H9 (cell line): ENCODE measurements around the gene ANKMY1. TPM values are rescaled to one million over a fixed set of nuclear protein-coding genes. Genes with fewer than 3 reads are reported as not detected.

Source experiments
- DNase-seq: peaks from one replicate; pipeline ENCODE4 v3.0.0-alpha.2; 2017
- H2AFZ ChIP-seq: one replicate; pipeline ENCODE4 v1.6.1; 2013; ENCODE audit warnings: mild to moderate bottlenecking, low read length, control low read depth, moderate library complexity
- H2AK5ac ChIP-seq: 2 replicates; pipeline ENCODE4 v1.6.1; 2013; ENCODE audit warnings: low read length, control low read depth, mixed read lengths; ENCODE audit not compliant: insufficient read length
- H2BK120ac ChIP-seq: one replicate; pipeline ENCODE4 v1.6.1; 2013; ENCODE audit warnings: low read depth, mild to moderate bottlenecking, low read length, control low read depth, inconsistent platforms; ENCODE audit not compliant: poor library complexity, severe bottlenecking
- H2BK12ac ChIP-seq: 2 replicates; pipeline ENCODE4 v1.6.1; 2013; ENCODE audit warnings: low read length, control low read depth, mixed read lengths, low read depth; ENCODE audit not compliant: insufficient read length
- H2BK15ac ChIP-seq: 2 replicates; pipeline ENCODE4 v1.6.1; 2013; ENCODE audit warnings: low read depth, low read length, control low read depth
- H2BK20ac ChIP-seq: one replicate; pipeline ENCODE4 v1.6.1; 2013; ENCODE audit warnings: low read depth, mild to moderate bottlenecking, low read length, control low read depth, inconsistent platforms; ENCODE audit not compliant: poor library complexity, severe bottlenecking
- H2BK5ac ChIP-seq: 2 replicates; pipeline ENCODE4 v1.6.1; 2013; ENCODE audit warnings: low read length, control low read depth, mixed read lengths; ENCODE audit not compliant: insufficient read length
- H3K14ac ChIP-seq: 2 replicates; pipeline ENCODE4 v1.6.1; 2013; ENCODE audit warnings: low read length, control low read depth; ENCODE audit not compliant: insufficient read depth
- H3K18ac ChIP-seq: 2 replicates; pipeline ENCODE4 v1.6.1; 2013; ENCODE audit warnings: low read depth, mild to moderate bottlenecking, mixed read lengths, low read length, control low read depth; ENCODE audit not compliant: insufficient read length
- H3K23ac ChIP-seq: 2 replicates; pipeline ENCODE4 v1.6.1; 2013; ENCODE audit warnings: low read length, control low read depth, mixed read lengths, low read depth; ENCODE audit not compliant: insufficient read length
- H3K23me2 ChIP-seq: 2 replicates; pipeline ENCODE4 v1.6.1; 2013; ENCODE audit warnings: low read depth, mild to moderate bottlenecking, mixed read lengths, low read length, control low read depth; ENCODE audit not compliant: insufficient read length, poor library complexity, severe bottlenecking
- H3K27ac ChIP-seq: 2 replicates; pipeline ENCODE4 v1.5.1; 2013; ENCODE audit warnings: low read length, control low read depth, mixed read lengths, low read depth; ENCODE audit not compliant: insufficient read length
- H3K27me3 ChIP-seq: 2 replicates; pipeline ENCODE4 v1.6.1; 2013; ENCODE audit warnings: low read length, control low read depth, inconsistent platforms; ENCODE audit not compliant: insufficient read depth
- H3K4ac ChIP-seq: 2 replicates; pipeline ENCODE4 v1.6.1; 2013; ENCODE audit warnings: low read depth, mild to moderate bottlenecking, control low read depth, inconsistent platforms, low read length, moderate library complexity
- H3K4me1 ChIP-seq: 2 replicates; pipeline ENCODE4 v1.6.1; 2013; ENCODE audit warnings: low read length, control low read depth, inconsistent platforms; ENCODE audit not compliant: insufficient read depth
- H3K4me2 ChIP-seq: 2 replicates; pipeline ENCODE4 v1.6.1; 2013; ENCODE audit warnings: low read length, control low read depth, mixed read lengths; ENCODE audit not compliant: insufficient read length, insufficient read depth
- H3K56ac ChIP-seq: 2 replicates; pipeline ENCODE4 v1.6.1; 2013; ENCODE audit warnings: low read depth, mild to moderate bottlenecking, mixed read lengths, low read length, control low read depth; ENCODE audit not compliant: insufficient read length
- H3K79me1 ChIP-seq: 2 replicates; pipeline ENCODE4 v1.6.1; 2013; ENCODE audit warnings: low read depth, mild to moderate bottlenecking, moderate library complexity, low read length, control low read depth, inconsistent platforms; ENCODE audit not compliant: insufficient read depth, poor library complexity, severe bottlenecking
- H3K79me2 ChIP-seq: 2 replicates; pipeline ENCODE4 v1.6.1; 2013; ENCODE audit warnings: low read length, control low read depth, inconsistent platforms; ENCODE audit not compliant: insufficient read depth
- H3K9ac ChIP-seq: 2 replicates; pipeline ENCODE4 v1.6.1; 2013; ENCODE audit warnings: low read length, control low read depth, mixed read lengths; ENCODE audit not compliant: insufficient read length; ENCODE audit errors: extremely low read depth
- H3K9me3 ChIP-seq: one replicate; pipeline ENCODE4 v1.6.1; 2013; ENCODE audit warnings: low read depth, low read length, inconsistent platforms; ENCODE audit not compliant: control insufficient read depth
- H3T11ph ChIP-seq: one replicate; pipeline ENCODE4 v1.6.1; 2013; ENCODE audit warnings: mild to moderate bottlenecking, low read length, control low read depth, inconsistent platforms
- H4K20me1 ChIP-seq: one replicate; pipeline ENCODE4 v1.6.1; 2013; ENCODE audit not compliant: control insufficient read depth, insufficient read length, insufficient read depth
- H4K5ac ChIP-seq: 2 replicates; pipeline ENCODE4 v1.6.1; 2013; ENCODE audit warnings: low read depth, mild to moderate bottlenecking, mixed read lengths, low read length, control low read depth; ENCODE audit not compliant: insufficient read length
- H4K8ac ChIP-seq: replicated peaks from 2 replicates; pipeline ENCODE4 v1.6.1; 2013; ENCODE audit warnings: low read length, control low read depth, mixed read lengths, low read depth; ENCODE audit not compliant: insufficient read length
- H4K91ac ChIP-seq: 2 replicates; pipeline ENCODE4 v1.6.1; 2013; ENCODE audit warnings: low read depth, mild to moderate bottlenecking, moderate library complexity, mixed read lengths, low read length, control low read depth; ENCODE audit not compliant: insufficient read length
- H3K27ac Mint-ChIP-seq, 3 experiments: 2 replicates in 2 of 3; 3 replicates in 1 of 3; pipeline ENCODE4 v1.8.0; 2020 to 2021; ENCODE audit warnings: mixed read lengths in 3 of 3, mild to moderate bottlenecking in 1 of 3, moderate library complexity in 1 of 3
- H3K27me3 Mint-ChIP-seq: 2 replicates; pipeline ENCODE4 v1.8.0; 2021; ENCODE audit warnings: low read depth, mild to moderate bottlenecking, moderate library complexity, mixed read lengths
- H3K36me3 Mint-ChIP-seq, 3 experiments: 2 replicates in 2 of 3; 3 replicates in 1 of 3; pipeline ENCODE4 v1.8.0; 2020 to 2021; ENCODE audit warnings: low read depth in 3 of 3, mixed read lengths in 3 of 3; ENCODE audit not compliant: insufficient read depth in 1 of 3
- H3K4me1 Mint-ChIP-seq, 2 experiments: 2 replicates each; pipeline ENCODE4 v1.8.0; 2020; ENCODE audit warnings: mixed read lengths in 2 of 2
- H3K4me3 Mint-ChIP-seq, 2 experiments: 2 replicates in 1 of 2; 3 replicates in 1 of 2; pipeline ENCODE4 v1.8.0; 2020 to 2021; ENCODE audit warnings: mild to moderate bottlenecking in 2 of 2, mixed read lengths in 2 of 2, moderate library complexity in 1 of 2
- H3K9me3 Mint-ChIP-seq, 2 experiments: 2 replicates in 1 of 2; 3 replicates in 1 of 2; pipeline ENCODE4 v1.8.0; 2020; ENCODE audit warnings: mild to moderate bottlenecking in 2 of 2, mixed read lengths in 2 of 2, moderate library complexity in 1 of 2
- CTCF ChIP-seq: fragments of 200-600 bp; sonication (generic); conservative IDR thresholded peaks from 3 replicates; pipeline ENCODE4 v1.8.0; 2021; ENCODE audit warnings: antibody characterized with exemption, mild to moderate bottlenecking
- WGBS: extraction: QIAGEN DNeasy Blood & Tissue Kit; methylation state at CpG from one replicate; pipeline ENCODE4 v1.1.7; 2013; ENCODE audit warnings: missing lambda C conversion rate, low lambda C conversion rate, mixed read lengths; ENCODE audit not compliant: insufficient read length; ENCODE audit errors: extremely low coverage; 5-methylcytosine and 5-hydroxymethylcytosine counted together
- total RNA-seq: library from RNA; stranded (reverse); gene quantifications from 2 replicates; pipeline ENCODE4 v1.2.1, GENCODE V29; 2021

The ANKMY1 gene
- total RNA-seq, 1 experiment from 2014 or later, result 13.7 TPM

GRCh38 chr2:240594511-240595380, 37.0 kb upstream of the ANKMY1 start:
- Histone ChIP-seq H3K4ac (no peak overlapping the region), H4K91ac (no peak overlapping the region), H3K79me1 (no peaks in the 10 kb centered on the region), H2BK12ac (no peak overlapping the region), H3K27ac (no peak overlapping the region), H4K8ac (no peak overlapping the region), H3K23ac (no peak overlapping the region), H3K9me3 (no peaks in the 10 kb centered on the region), H2AK5ac (no peak overlapping the region), H2BK15ac (no peak overlapping the region), H3K27me3 (no peaks in the 10 kb centered on the region), H3T11ph (no peak overlapping the region), H3K18ac (no peak overlapping the region), H3K79me2 (no peaks in the 10 kb centered on the region), H3K9ac (no peak overlapping the region), H2BK120ac (no peak overlapping the region), H3K4me2 (no peak overlapping the region), H4K20me1 (no peaks in the 10 kb centered on the region), H2AFZ (no peak overlapping the region), H2BK5ac (no peak overlapping the region), H3K14ac (no peak overlapping the region), H2BK20ac (no peak overlapping the region), H3K56ac (no peak overlapping the region), H3K4me1 (no peaks in the 10 kb centered on the region), H3K23me2 (no peaks in the 10 kb centered on the region), H4K5ac (no peak overlapping the region)
- WGBS, result no CpG with 5 or more reads among the region's 34 CpGs
- TF ChIP-seq CTCF, result no peak
- H3K27ac Mint-ChIP-seq, result no peak overlapping the region
- DNase-seq, result no peak
- no peaks in the 10 kb centered on the region for H3K4me1 Mint-ChIP-seq
- peaks cover 7 to 22% (median 20%) of the 10 kb centered on the region in 3 experiments; a peak in 6 of 7 replicates for H3K36me3 Mint-ChIP-seq
- no peaks in the 10 kb centered on the region for H3K9me3 Mint-ChIP-seq
- H3K27me3 Mint-ChIP-seq, result no peaks in the 10 kb centered on the region
- no peak overlapping the region for H3K4me3 Mint-ChIP-seq
